Activated CD4-positive, alpha-beta T cell treated with anti-CD3 and anti-CD28 coated beads, Interleukin-2, Interleukin-6, amounts not matched to agents 100 ng/mL and 50 ng/mL, durations not matched to agents 16 hours and 8 hours (primary cell): Measurements from ENCODE around the gene RNU6-1.

Experiments
- DNase-seq: peaks from one replicate; pipeline ENCODE4 v3.0.0-alpha.2; 2020

RNU6-1 gene

DNA sequence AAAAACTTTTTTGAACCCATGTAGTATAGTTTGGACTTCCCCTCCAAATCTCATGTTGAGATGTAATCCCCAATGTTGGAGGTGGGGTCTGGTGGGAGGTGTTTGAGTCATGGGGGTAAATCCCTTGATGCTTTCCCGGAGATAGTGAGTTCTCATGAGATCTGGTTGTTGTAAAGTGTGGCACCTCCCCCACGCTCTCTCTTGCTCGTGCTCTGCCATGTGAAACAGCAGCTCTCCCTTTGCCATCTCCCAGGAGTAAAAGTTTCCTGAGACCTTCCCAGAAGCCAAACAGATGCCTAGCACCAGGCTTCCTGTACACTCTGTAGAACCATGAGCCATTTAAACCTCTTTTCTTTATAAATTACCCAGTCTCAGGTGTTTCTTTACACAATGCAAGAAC, 16.0 kb upstream of the RNU6-1 start:
- no peak for DNase-seq

DNA sequence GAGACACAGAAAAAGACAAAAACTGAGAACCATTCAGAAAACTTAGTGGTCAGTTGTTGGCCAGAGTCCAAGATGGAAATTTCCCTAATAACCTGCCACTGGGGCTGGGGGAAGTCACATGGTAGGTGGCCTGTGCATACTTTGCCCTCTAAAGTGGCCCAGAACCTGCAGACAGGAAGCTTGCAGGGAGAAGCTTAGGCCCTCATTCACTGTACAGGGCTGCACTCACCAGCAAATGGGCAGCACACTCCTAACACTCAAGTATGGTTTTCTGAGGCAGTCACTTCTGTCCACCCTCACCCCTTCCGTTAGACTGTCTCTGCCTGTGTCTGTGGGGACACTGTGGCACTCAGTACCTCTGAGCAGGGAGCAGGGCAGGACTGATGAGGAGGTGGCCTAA, 14.5 kb upstream of the RNU6-1 start:
- DNase-seq = no peak

GRCh38 chr15:67853454-67853853, 13.6 kb upstream of the RNU6-1 start:
- DNase-seq = no peak

DNA sequence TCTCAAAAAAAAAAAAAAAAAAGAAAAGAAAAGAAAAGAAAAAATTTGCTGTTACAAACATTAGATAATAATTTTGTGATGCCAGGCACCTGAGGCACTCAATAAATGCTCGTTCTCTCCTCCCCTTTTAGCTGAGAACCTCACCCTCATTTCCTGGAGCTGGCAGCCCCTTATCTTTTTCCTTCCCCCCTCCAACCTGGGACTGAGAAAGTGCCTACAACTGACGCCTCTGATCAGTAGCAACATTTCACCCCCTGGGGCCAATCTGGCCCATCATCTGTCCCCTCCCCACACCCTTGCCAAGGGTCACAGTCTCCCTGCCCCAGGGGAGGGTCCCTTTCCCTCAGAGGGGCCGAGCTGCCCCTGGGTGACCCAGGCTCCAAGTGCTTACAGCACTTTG, 12.6 kb upstream of the RNU6-1 start:
- DNase-seq = no peak

DNA sequence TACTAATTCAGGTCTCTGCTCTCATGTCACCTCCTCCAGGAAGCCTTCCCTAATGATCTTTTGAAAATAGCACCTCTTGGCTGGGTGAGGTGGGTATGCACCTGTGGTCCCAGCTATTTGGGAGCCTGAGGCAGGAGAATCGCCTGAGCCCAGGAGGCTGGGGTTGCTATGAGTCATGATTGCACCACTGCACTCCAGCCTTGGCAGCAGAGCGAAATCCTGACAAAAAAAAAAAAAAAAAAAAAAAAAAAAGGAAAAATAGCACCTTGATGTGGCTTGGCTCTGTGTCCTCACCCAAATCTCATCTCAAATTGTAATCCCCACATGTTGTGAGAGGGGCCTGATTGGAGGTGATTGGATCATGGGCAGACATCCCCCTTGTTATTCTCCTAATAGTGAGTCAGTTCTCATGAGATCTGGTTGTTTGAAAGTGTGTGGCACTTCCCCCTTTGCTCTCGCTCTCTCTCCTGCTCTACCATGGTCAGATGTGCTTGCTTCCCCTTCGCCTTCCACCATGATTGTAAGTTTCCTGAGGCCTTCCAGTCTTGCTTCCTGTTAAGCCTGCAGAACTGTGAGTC, 11.2 kb upstream of the RNU6-1 start:
- DNase-seq = no peak

GRCh38 chr15:67850336-67850735, 10.5 kb upstream of the RNU6-1 start:
- DNase-seq = no peak

DNA sequence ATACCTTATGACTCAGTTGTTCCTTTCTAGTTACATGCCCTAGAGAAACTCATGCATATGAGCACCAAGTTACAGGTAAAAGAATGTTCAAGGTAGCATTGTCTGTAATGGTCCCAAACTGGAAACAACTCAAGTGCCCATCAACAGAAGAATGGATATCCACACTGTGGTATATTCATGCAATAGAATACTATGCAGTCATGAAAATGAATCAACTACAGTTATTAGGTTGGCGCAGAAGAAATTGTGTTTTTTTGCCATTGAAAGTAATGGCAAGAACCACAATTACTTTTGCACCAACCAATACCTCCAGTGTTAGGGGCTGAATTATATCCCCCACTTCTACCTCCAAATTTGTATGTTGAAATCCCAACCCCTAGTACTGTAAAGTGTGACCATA, 9.7 kb upstream of the RNU6-1 start:
- DNase-seq = no peak

DNA sequence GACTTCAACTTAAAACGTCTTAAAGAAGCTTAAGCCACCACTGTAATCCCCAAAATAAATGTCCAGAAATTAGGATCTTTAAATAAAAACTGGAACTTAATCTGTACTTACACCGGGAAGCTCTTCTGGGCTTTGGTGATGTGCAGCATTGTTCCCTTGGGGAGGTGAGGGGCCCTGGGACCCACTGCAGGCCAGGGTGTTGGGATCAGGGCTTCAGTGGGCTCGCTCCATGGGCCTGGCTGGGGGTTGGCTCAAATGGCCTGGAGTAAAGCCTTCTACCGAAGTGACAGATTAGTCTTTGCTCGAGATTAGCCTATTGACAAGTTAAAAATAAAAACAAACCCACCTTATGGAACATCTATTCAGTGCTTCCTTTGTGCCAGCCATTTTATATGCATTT, 6.1 kb upstream of the RNU6-1 start:
- no peak for DNase-seq

GRCh38 chr15:67843571-67844387, 3.9 kb upstream of the RNU6-1 start:
- DNase-seq = no peak

DNA sequence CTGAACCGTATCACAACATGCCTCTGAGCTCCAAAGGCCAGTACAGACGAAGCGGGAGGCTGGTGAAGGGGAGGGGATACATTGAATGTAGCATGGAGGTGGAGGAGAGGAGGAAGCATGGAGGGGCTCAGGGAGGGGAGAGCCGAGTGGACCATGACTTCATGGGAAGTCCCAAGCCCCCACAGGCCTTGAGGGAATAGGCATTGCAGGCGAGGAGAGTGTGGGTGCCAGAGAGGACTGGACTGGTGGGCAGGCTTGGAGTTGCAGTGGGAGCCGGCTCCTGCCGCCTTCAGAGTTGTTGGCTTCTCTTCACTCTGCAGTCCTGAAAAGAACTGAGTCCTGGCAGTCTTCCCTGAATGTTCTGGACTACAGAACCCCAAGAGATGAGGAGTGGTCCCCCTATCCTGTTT, 3.3 kb upstream of the RNU6-1 start:
- DNase-seq = no peak

DNA sequence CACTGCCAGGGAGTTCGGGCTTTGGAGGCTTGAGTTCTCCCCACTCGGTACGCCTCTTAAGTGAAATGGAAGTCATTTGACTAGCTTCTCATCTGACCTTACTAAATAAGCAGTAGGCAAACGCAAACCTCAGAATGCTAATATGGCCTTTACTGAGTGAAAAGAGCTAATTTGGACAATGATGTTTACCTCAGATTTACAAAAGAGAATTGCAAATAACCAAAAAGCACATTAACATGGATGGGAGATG, 1.6 kb upstream of the RNU6-1 start:
- DNase-seq = no peak

DNA sequence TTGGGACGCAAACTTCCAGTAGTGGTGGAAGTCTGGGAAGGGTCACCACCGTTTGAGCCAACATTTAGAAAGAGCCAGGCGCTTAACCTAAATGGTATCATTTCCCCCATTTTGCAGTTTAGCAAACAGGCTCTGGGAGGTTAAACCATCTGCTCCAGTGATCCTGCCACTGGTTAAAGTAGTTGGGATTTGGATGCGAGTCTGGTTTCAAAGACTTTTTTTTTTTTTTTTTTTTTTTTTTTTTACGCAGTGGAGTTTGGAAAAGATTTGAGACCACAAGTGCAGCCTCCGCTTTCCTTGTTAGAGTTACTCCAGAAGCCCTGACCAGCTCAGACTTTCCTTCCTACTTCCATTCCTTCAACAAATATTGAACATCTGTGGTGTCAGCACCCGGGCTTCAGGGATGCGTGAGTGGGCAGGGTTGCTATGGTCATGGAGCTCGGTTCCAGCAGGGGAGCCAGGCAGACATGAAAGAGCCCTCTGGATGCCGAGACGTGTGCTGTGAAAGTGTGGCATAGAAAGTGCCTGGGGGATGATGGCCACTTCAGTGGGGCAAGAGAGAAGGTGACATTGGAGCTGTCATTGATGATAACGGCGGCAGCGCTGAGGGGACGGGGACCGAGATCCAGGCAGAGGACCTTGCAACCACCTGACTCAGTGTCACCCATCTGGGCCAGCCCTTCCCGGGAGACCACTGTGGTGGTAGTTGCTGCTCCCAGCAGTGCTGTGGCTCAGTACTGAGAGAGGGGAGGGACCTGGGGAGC, 1.1 kb upstream of the RNU6-1 start:
- no peak for DNase-seq

- DNase-seq = no peak
Observed at GRCh38 chr15:67839499-67839928, 331 bp downstream of the RNU6-1 start.

DNA sequence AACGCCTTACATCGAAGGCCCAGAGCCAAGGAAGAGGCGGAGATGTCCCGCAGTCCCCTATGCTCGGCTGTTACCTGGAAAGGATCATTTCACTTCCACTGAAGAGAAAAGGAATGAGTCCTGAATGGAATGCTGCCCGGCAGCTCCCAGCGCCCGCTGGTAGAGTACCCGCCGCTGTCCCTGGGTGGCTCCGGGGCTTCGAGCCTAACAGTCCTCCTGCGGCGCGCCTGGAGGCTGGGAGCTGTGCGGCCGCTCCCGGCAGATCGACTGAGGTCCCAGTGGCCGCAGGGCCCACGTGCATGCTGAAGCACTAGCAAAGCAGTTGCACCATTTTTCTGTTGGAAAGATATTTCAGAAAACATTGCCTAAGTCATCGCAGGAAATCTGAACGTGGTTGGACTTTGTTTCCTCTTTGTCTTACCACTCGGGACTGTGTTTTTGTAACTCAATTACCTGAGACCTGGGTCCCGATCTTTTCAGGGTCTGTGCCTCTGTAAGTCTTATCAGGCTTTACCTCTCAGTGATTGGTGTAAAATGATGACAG, 984 bp downstream of the RNU6-1 start:
- no peak for DNase-seq

DNA sequence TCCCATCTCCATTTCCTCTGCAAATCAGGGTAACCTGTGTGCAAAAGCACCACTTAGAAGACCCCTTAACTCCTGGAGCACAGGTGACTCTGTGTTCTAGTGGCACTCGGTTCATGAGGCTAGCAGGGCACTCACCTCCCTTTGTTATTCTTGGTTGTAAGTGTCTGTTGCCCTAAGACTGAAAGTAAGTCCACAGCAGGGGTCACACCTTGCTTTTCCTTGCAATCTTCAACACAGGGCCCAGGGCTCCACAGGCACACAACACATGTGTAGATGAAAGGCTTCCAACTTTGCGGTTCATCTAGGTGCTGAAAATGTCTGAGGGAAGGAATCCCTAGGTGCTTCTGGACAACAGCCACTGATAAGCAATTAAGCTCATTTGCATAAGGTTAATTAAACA, 2.9 kb downstream of the RNU6-1 start:
- no peak for DNase-seq

GRCh38 chr15:67836477-67836876, 3.4 kb downstream of the RNU6-1 start:
- DNase-seq = peak; percentile 56

DNA sequence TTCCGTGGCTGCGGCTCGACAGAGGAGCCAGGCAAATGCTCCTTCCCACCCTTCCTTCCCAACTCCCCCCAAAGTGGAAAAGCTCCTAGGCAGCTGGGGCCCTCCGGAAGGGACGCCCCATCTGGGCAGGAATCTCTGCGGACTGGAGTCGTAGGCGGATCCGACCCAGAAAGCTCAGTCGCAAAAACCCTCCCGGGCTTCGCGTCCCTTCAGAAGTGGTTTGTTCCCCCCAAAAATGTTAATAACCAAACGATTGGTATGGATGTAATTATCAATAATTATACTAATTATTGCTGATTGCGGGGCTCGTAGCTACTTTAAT, 3.8 kb downstream of the RNU6-1 start:
- no peak for DNase-seq

DNA sequence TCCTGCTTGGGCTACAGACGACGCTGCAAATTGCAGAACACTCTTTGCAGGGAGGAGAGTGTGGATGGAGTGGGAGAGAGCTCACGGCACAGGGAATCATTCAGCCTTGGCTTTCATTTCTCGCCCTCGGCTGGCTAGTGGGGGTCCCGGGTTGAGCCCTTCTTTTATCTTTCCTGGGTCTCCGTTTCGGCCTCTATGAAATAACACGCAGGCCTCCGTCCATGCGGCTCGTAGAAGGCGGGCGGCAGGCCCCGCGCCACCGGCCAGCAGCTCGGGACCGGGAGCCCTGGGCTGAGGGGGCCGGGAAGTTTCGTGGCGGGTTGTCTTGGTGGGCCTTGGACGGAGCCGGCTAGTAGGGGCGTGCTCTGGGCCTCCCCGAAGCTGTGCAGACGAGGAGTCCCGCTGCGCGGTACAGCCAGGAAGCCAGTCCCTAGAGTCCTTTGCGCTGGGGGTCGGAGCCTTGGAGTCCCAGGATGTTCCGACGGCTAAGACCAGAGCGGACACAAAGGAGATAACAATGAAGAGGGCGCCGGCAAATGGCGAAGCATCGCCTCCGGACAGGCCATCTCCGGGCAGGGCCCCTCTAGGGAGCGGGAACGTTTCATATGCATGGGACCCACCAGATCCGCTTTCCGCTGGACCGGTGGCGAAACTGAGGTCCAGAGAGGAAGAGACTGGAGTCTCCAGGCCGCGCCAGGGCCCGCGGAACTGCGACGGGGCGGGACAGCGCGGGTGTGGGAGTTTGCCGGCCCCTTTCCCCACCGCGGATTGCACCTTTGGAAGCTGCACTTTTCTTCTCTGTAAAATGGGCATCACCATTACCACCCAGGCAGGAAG, 4.3 kb downstream of the RNU6-1 start:
- no peak for DNase-seq

DNA sequence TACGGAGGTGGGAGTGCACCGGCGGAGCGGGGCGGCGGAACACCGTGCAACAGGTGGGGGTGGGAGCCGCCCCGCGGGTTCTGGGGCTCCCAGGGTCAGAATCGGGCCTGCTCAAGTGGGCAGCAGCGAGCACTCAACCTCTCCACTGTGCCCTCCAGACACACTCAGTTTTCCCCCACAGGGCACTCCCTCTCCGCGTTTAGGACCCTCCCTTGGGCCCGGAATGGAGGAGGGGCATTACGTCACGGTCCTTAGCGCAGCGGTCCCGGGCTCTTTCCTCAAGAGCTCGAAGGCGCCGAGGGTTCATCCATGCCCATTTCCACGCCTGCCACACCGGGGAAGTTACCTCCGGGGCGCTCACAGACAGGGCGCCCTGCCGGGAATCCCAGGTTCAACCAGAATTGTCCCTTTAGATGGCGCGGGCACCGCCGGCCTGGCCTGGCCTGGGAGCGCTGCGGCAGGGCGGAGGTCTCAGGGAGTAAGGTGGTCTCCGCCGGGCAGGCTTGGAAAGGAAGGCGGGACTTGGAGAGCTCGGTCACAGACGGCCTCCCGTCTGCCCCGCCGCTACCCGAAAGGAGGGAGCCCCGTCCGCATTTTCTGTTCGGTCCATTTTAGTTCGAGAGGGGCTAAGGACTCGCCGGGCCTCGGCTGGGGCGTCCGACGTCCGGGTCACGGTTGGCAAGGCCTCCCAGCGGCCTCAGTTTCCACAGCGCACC, 5.1 kb downstream of the RNU6-1 start:
- no peak for DNase-seq

DNA sequence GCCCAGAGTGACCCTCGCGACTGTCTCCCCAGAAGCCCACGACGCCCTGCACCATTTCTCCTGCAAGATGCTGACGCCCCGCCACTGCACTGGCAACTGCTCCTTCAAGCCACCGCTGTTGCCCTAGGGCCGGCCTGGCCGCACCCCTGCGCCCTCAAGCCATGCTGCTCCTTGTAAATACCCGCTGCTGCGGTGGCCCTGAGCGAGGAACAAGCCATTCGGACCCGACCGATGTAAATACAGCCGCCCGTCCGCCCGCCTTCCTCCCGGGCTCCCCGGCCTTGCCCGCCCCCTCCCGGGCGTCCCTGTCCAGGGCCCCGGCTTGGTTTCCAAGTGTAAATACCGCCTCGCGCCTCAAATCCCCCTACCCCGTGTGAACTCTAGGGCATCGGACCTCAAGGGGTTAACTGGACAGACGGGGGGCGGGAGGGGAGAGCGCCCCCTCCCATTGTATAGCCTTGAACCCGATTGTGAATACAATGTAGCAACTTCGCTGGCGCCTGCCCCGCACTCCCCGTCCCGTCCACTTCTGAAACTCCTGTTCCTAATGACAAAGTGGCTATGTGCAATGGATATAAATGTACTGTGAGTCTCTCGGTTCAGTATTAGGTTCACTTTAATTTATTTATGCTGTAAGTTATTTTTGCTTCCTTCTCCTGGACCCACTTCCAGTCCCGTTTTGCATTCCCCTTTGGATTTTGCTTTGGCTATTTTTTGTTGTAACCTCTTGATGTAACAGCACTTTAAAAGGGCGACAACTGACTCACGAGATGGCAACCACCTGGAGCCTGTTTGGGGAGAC, 5.9 kb downstream of the RNU6-1 start:
- peak; percentile 40 for DNase-seq

GRCh38 chr15:67832897-67833709, 6.7 kb downstream of the RNU6-1 start:
- no peak for DNase-seq
